HG03457 (cell line): ENCODE measurements around the gene ZNRF1.
"Not testable (repeated sequence)": the region's sequence is repeated elsewhere in the genome, so short reads cannot be mapped to it uniquely, and the experiment has no call there.

Source experiments
- ATAC-seq: cut with Tn5 transposase; IDR thresholded peaks from one replicate; pipeline ENCODE4 v1.9.1; 2021; ENCODE audit warnings: moderate number of reproducible peaks; ENCODE audit not compliant: unreplicated experiment

Gene ZNRF1

GRCh38 chr16:75074920-75075687 is 76.3 kb downstream of the ZNRF1 start:
- ATAC-seq: peak; percentile 91

- ATAC-seq: no peak
Observed at GRCh38 chr16:75075688-75076268, 77.0 kb downstream of the ZNRF1 start.

GRCh38 chr16:75078886-75079285 is 80.1 kb downstream of the ZNRF1 start:
- no peak for ATAC-seq

- no peak for ATAC-seq
Observed at GRCh38 chr16:75079346-75079926, 80.6 kb downstream of the ZNRF1 start.

- ATAC-seq: no peak
Observed at GRCh38 chr16:75080205-75081029, 81.6 kb downstream of the ZNRF1 start.

- no peak for ATAC-seq
Observed at GRCh38 chr16:75081179-75081859, 82.5 kb downstream of the ZNRF1 start.

- no peak for ATAC-seq
Observed at GRCh38 chr16:75083813-75084212, 85.0 kb downstream of the ZNRF1 start.

- no peak for ATAC-seq
Observed at GRCh38 chr16:75085556-75085955, 86.7 kb downstream of the ZNRF1 start.

- no peak for ATAC-seq
Observed at GRCh38 chr16:75086281-75086680, 87.5 kb downstream of the ZNRF1 start.

- no peak for ATAC-seq
Observed at GRCh38 chr16:75086688-75087374, 88.0 kb downstream of the ZNRF1 start.

GRCh38 chr16:75087375-75087979 is 88.7 kb downstream of the ZNRF1 start:
- no peak for ATAC-seq

- no peak for ATAC-seq
Observed at GRCh38 chr16:75088216-75088615, 89.4 kb downstream of the ZNRF1 start.

GRCh38 chr16:75088934-75089333 is 90.1 kb downstream of the ZNRF1 start:
- no peak for ATAC-seq

- no peak for ATAC-seq
Observed at GRCh38 chr16:75089486-75090202, 90.8 kb downstream of the ZNRF1 start.

- ATAC-seq: not testable (repeated sequence)
Observed at GRCh38 chr16:75090899-75091298, 92.1 kb downstream of the ZNRF1 start.

GRCh38 chr16:75091619-75092018 is 92.8 kb downstream of the ZNRF1 start:
- not testable (repeated sequence) for ATAC-seq

GRCh38 chr16:75092777-75093176 is 94.0 kb downstream of the ZNRF1 start:
- no peak for ATAC-seq

- no peak for ATAC-seq
Observed at GRCh38 chr16:75093598-75094540, 95.0 kb downstream of the ZNRF1 start.
